Neutrophil (primary cell): Measurements from ENCODE around the gene KDM3B.

Experiments
- H3K27ac ChIP-seq: fragments of 200-600 bp; sonication (generic); 2 replicates; pipeline ENCODE4 v1.5.1; 2016; ENCODE audit warnings: mild to moderate bottlenecking, moderate library complexity
- H3K27me3 ChIP-seq: fragments of 200-600 bp; sonication (generic); 2 replicates; pipeline ENCODE4 v1.6.0; 2016; ENCODE audit warnings: mild to moderate bottlenecking
- H3K36me3 ChIP-seq: fragments of 200-600 bp; sonication (generic); 2 replicates; pipeline ENCODE4 v1.5.1; 2017
- H3K4me1 ChIP-seq, 2 experiments: fragments of 200-600 bp in 1 of 2; sonication (generic) in 1 of 2; 1 replicate in 1 of 2; 2 replicates in 1 of 2; pipeline versions ENCODE4 v1.5.1 to v1.6.1; 2013 to 2016; ENCODE audit warnings: low read depth in 1 of 2, low read length in 1 of 2, mild to moderate bottlenecking in 1 of 2, moderate library complexity in 1 of 2; ENCODE audit not compliant: control insufficient read depth in 1 of 2, insufficient read depth in 1 of 2
- H3K4me3 ChIP-seq, 2 experiments: fragments of 200-600 bp in 1 of 2; sonication (generic) in 1 of 2; 1 replicate in 1 of 2; 2 replicates in 1 of 2; pipeline ENCODE4 v1.5.1; 2013 to 2016; ENCODE audit warnings: low read depth in 1 of 2, low read length in 1 of 2, mild to moderate bottlenecking in 1 of 2, moderate library complexity in 1 of 2
- H3K9me3 ChIP-seq: fragments of 200-600 bp; sonication (generic); 2 replicates; pipeline ENCODE4 v1.5.1; 2016
- CTCF ChIP-seq: fragments of 200-600 bp; sonication (generic); IDR thresholded peaks from 2 replicates; pipeline ENCODE4 v1.5.1; 2016; ENCODE audit warnings: antibody characterized with exemption

Gene KDM3B

GRCh38 chr5:138340008-138340407 lies 12.5 kb upstream of the KDM3B start:
- peaks cover 41% of the 10 kb centered on the region for H3K36me3 ChIP-seq
- no peak for TF ChIP-seq CTCF
- peak overlapping the region; percentile 99 for H3K27ac ChIP-seq
- no peaks in the 10 kb centered on the region for H3K9me3 ChIP-seq
- H3K27me3 ChIP-seq, result no peaks in the 10 kb centered on the region
- peak overlapping the region; percentile 83 to 95 for H3K4me3 ChIP-seq
- peaks cover 62 to 66% of the 10 kb centered on the region in 2 experiments for H3K4me1 ChIP-seq

- no peaks in the 10 kb centered on the region for H3K27me3 ChIP-seq
- H3K27ac ChIP-seq, result peak overlapping the region; percentile 82
- peaks cover 43 to 48% of the 10 kb centered on the region in 2 experiments for H3K4me1 ChIP-seq
- no peak overlapping the region for H3K4me3 ChIP-seq
- H3K9me3 ChIP-seq, result no peaks in the 10 kb centered on the region
- peaks cover 88% of the 10 kb centered on the region for H3K36me3 ChIP-seq
- TF ChIP-seq CTCF, result no peak
Measured at GRCh38 chr5:138344887-138345622, 7.4 kb upstream of the KDM3B start.

- Histone ChIP-seq H3K36me3 (peaks cover 85% of the 10 kb centered on the region), H3K4me3 (no peak overlapping the region), H3K9me3 (no peaks in the 10 kb centered on the region), H3K27ac (no peak overlapping the region), H3K27me3 (no peaks in the 10 kb centered on the region), H3K4me1 (peaks cover 40 to 50% of the 10 kb centered on the region in 2 experiments)
- TF ChIP-seq CTCF, result no peak
Measured at GRCh38 chr5:138346889-138347288, 5.6 kb upstream of the KDM3B start.

- Histone ChIP-seq H3K4me1 (peaks cover 35 to 42% of the 10 kb centered on the region in 2 experiments), H3K27me3 (no peaks in the 10 kb centered on the region), H3K4me3 (no peak overlapping the region), H3K36me3 (peaks cover 62% of the 10 kb centered on the region), H3K9me3 (no peaks in the 10 kb centered on the region), H3K27ac (peak overlapping the region; percentile 93)
- TF ChIP-seq CTCF, result no peak
Measured at GRCh38 chr5:138349852-138350562, 2.5 kb upstream of the KDM3B start.

- TF ChIP-seq CTCF, result no peak
- H3K27me3 ChIP-seq, result no peaks in the 10 kb centered on the region
- peaks cover 40 to 47% of the 10 kb centered on the region in 2 experiments for H3K4me1 ChIP-seq
- no peaks in the 10 kb centered on the region for H3K9me3 ChIP-seq
- H3K4me3 ChIP-seq, result no peak overlapping the region
- peaks cover 57% of the 10 kb centered on the region for H3K36me3 ChIP-seq
- peak overlapping the region; percentile 93 for H3K27ac ChIP-seq
Measured at GRCh38 chr5:138350563-138350890, 2.0 kb upstream of the KDM3B start.
